ENCODE data around the gene CDPF1.

CDPF1 gene

DNA sequence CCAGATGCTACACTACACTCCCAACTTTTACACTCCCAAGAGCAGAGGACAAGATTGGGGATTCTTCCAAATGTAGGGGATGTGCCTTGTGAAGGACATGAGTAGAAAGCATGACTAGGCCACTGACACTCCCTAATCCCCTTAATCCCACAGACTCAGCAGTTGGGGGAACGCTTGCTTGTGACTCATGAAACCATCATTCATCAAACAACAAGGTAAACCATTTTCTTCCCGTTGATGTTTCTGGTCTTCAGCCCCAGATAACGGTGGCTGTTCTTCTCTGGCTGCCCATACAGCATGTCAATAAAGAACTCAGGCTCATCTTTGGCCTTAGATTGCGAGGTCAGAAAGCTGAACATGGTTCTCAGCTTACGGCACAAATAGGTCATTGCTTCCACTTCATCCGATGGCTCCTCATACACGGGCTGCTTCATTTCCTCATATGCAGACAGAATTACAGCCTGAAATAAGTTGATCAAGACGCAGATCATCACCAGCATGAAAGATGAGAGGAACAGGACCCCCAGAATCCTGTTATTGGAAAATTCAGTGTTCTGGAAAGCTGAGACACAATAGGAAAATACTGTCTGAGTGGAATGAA is 6.4 kb upstream of the CDPF1 start:
- no peak for DNase-seq

DNA sequence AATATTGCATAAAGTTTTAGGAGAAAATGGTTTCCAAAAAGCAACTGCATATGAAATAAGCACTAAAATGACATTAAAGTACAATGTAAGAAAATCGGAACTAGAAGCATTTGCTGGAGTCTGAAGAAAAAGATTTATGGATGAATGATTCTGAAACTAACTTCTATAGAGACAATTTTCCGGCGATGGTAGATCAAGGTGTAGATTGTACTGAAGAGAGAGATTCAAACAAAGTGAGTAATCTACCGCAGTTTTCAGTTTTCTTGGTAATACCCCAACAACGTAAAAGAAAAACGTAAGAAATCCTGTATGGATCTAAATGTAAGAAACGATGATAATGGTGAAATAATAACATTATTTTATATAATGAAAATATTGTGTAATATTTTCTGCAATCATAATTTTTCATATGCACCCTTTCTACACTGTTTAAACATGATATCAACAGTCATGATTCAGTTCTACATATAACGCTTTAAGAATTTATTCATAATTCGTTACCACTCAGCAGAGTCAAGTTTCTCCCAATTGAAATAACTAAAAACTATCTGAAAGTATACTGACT is 1.8 kb upstream of the CDPF1 start:
- no peak for DNase-seq

DNA sequence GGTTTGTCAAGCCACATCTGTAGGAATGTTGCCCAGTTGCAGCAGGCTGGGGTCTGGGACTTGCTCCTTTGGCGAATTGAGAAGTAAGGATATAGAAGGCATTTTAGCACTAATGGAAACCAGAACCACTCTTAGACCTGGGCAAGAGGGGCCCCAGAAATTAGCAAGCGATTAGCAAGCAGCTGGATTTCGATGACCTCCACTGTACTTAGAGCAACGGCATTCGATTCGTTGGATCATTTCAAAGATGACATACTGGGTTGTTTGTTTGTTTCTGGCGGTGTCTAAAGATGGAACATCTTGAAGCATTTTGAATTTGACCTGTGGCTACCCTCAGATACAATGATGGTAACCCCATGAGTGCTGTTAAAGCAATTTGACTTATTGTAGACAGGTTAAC is 1.2 kb upstream of the CDPF1 start:
- no peak for DNase-seq

DNA sequence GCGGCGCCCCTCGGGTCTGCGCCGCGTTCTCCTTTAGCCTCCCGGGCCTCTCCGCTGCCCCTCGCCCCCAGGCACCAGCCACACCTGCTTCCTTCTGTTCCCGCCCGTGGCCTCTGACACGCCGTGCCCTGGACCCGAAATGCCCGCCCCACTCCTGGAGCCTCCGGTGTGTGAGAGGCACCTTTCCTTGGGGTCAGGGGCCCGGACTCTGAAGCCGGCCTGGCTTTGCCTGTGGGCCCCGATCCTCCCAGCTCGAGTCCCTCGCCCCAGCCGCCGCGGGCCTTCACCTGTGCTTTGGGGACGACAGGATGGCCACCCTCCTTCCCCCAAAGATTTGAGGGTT is 661 bp upstream of the CDPF1 start:
- DNase-seq = peak; percentile 67

DNA sequence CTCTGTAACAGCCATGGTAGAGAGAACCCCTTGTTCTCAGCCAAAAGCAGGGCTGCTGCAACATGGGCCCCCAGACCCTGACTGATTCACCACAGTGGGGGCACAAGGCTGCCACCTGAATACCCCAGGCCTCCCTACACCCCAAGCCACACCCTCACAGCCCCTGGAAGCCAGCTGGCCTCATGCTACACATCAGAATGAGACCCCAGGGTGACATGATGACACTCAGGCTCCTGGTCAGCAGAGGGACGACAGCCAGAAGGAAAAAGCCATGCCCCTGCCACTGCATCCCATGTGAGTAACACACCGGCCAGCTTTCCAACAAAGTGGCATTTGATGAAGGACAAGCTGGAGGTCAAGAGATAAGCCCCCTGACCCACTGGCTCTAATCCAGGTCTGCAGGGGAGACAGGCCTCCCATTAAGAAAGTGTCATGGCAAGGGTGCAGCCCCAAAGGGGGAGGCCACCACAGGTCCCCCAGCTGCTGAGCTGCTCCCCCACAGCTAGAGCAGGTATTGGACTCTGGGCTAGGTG is 2.6 kb downstream of the CDPF1 start:
- DNase-seq = no peak

DNA sequence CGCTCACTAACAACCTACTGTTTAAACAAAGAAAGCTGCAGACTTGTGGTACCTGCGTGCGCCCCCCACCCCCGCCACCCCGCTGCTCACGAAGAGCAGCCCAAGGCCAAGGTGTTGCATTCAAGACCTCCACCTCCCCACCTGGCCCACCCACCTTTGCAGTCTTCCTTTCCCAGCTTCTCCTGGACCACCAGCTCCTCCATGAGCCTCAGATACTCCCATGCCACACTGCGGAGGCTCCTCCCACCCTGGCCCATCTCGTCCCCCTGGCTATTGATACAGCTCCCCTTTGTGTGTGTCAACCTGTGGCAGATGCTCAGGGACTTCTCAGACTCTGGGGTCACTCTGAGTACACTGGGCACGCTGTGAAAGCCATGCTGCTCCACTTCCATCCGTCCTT is 3.9 kb downstream of the CDPF1 start:
- no peak for DNase-seq

DNA sequence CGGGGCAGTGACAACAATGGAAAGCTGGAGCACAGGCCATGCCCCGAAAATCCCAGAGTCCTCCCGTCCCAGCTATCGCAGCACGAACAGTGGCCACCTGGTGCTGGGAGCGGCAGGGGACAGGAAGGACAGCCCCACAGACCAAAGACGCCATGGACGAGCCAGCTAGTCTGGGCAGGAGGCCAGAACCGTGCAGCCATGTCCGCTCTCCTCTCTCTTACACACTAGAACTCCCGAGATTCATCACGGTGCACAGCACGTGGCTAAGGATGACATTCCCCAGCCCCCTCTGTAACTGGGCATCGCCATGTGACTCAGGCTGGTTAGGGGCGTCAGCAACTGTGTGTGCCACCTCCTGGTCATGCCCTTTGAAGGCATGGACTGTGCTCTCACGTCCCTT is 4.6 kb downstream of the CDPF1 start:
- DNase-seq = no peak

DNA sequence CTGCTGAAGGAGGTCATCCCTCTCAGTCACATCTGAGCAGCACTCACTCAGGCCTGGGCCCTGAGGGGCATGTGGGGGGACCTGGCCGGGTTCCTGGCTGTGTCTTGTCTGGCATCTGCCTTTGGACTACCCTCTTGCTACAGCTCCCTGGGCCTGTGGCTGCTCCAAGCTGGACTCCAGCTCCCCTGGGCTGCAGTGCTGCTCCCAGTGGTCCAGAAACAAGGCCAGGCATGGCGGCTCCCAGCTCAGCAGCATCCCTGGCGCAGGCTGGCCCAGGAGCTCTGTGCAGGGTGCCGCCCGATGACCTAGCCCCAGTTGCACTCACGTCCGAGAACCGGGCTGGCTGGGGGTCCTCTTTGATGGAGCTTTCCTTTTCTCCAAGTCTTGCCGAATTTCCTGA is 5.3 kb downstream of the CDPF1 start:
- DNase-seq = no peak

DNA sequence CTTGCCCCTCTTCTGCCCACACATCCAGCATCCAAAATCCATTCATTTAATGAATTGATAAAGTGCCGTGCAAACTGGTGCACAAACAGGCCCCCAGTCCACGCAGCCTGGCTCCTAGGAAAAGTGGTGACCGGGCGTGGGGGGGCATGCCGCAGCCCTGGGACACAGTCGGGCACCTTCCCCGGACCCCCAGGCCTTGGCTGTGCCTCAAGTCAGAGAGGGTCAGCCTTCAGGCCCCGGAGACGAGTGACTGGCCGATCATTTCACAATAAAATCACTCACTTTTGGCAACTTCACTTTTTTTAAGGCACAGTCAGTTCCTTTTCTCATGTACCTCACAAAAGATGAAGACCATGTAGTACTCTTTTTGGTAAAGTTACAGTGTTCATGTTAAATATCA is 8.0 kb downstream of the CDPF1 start:
- no peak for DNase-seq

DNA sequence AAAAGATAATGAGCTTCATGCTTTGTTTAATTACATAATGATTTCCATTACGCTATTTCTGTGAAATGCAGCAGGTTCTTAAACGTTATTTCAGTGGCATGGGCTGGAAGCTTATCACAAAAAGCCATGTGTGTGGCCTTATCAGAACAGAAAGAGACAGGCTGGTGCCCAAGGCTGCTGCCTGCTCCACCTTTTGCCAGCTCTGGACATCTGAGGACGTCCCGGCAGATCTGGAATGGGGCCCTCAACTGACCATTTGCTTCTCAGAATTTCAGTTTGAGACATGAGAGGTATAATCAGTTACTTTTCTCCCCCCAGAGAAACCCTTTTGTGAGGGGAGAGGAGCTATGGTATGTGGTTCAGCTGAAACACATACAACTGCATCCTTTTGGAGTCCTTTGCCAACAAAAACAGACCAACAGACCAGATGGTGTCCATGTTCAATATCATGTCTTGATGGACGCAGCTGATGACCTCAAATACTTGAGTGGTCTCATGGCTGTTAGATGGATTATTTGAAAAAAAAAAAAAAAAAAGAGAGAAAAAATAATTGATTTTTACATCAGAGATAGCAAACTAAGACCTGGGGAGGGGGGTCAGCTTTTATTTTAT is 8.6 kb downstream of the CDPF1 start:
- DNase-seq = no peak

DNA sequence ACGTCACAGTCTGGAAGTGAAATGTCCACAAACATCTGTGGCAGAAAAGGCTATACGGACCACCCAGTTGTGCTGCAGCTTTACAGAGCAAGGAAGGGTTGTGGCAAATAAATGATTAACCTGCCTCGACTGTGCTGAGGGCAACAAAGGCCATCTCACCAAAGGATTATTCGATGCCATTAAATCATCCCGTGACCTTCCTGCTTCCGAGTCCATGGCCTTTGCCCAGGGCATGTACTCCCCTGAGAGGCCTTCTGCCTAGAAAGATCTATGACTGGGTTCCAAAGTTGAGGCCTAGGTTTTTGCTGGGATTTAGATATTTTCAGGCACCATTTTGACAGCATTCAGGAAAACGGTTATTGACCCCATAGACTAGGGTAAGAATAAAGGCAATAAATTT is 9.2 kb downstream of the CDPF1 start:
- no peak for DNase-seq

DNA sequence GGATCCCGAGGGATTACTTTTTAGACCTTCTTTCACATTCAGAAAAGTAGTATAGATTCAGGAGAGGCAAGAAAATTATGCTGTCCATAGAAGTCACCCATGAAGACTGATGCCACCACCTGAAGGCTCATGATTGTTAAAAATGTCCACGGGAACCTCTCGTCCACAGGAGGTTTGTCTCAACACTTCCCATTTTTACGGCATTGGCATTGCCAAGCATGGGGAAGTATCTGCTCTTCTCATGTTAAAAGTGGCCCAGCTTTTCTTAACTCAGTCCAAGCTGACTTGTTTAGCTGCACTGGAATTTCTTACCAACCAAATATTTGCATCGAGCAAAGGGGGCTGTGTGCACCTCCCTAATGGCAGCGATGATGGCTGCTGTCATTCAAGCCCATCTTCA is 9.6 kb downstream of the CDPF1 start:
- no peak for DNase-seq

DNA sequence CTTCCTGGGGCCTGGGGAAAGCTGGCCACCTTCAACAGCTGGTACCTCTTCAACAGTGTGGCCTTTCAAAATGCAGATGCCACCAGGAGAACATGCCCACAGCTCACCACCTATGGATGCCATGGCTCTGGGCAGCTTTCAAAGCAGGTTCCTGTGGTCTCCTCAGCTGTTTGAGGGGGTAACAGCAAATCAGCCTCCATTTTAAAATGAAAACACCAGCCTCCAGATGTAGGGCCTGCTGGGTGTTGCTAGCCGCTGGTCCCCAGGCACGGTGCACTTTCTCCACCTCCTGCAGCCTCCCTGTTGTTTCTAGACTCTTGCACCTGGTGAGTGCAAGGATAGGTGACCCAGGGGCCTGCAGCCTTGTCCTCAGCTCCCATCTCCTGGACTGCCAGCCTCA is 10.0 kb downstream of the CDPF1 start:
- DNase-seq = no peak

DNA sequence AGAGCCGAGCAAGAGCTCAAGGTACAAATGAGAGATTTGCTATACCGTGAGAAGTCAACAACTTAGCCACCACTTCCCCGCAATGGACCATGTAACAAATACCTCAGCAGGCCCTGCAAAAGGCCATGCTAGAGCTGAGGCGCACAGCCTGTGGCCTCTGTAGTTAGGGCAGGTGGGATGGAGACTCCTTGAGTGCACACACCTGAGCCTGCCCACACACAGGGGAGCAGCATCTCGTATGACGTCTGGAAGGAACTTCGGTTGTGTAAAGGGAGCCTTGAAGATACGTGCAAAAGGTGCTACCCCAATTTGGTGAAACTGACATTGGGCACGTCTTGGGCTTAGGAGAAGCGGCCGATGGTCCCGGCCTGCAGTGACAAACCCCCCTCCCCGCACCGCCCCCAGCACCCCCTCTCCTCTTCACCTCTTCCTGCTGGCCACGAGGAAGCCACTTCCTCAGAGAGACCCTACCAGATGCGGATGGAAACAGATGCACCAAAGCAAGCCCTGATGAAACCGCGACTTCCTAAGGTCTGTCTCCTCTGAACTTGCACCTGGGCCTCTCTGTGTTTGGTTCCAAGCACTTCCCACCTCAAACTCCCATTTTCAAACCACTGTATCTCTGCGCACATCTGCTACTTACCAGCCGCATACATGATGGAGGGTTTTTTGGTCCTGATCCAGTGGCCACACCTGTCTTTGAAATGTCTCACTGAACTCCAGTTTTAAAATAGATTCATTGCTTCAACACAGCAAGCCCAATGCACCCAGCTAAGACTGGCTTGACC is 10.6 kb downstream of the CDPF1 start:
- no peak for DNase-seq

DNA sequence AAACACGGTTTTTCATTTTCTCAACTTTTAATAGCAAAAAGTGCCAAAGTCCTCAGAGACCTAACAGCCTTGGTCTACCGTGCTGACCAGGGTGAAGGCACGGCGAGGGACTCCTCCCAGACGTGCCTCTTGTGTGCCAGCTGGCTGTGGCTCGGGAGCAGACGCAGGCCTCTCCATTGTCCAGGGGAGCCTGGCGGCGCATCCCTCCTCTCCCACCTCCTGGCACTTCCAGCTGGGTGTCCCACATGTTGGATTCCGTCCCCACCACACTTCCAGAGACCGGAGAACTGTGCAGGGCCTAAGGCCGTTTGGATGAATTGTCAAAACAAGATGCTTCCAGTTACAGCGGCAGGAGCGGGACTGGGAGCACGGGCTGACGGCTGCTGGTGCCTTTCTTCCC is 11.6 kb downstream of the CDPF1 start:
- DNase-seq = no peak

DNA sequence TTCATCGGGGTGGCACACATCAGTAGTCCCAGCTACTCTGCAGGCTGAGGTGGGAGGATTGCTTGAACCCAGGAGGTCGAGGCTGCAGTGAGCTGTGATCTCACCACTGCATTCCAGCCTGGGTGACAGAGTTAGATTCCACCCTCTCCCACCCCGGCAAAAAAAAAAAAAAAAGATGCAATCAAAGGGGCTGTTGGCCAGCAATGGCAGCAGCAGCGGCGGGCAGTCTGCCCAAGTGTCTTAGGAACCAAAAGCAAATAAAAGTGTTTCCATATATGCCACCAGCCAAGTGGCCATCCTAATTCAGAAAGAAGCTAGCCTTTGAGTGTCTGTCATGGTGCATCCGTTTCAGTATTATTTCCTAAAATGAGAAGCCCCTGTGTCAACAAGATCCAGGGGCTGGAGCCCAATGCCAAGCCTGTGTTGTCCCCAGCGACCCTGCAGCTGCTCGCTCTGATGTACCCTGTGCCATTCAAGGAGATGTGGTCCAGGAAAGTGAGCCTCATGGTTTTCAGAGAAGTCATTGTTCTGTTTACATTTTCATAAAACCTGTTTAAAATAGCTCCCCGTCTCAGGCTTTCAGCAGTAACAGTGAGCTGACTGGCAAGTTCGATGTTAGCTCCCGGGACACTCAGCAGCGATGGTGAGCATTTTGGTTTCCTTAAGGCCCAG is 12.5 kb downstream of the CDPF1 start:
- DNase-seq = no peak

DNA sequence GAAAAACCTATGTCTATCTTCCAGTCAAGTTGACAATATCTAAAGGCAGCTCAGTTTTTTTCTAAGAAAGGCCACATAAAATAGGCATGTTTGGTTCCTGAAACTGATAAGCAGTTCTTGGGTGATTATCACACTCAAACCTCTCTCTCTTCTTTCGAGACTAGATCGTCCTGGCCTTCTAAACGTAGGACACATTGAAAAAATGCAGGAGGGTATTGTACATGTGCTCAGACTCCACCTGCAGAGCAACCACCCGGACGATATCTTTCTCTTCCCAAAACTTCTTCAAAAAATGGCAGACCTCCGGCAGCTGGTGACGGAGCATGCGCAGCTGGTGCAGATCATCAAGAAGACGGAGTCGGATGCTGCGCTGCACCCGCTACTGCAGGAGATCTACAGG is 15.1 kb downstream of the CDPF1 start:
- DNase-seq = no peak

DNA sequence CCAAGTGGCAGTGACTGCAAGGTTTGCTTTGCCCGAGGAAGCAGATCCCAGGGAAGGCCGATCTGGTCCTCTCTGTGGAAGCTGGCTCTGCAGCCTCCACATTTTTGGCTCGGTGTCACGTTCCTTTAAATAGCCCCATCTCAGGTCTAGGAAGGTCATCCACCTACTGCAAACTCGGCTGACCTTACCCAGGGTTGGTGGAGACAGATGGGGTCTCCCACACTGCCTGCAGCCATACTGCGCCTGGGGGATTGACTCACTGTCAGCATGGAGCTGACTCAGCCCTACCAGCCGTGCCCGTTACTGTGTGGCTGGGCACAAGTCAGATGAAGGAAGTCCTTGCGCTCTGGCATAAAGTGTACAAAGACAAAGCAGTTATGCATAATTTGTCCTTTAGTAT is 16.9 kb downstream of the CDPF1 start:
- no peak for DNase-seq

DNA sequence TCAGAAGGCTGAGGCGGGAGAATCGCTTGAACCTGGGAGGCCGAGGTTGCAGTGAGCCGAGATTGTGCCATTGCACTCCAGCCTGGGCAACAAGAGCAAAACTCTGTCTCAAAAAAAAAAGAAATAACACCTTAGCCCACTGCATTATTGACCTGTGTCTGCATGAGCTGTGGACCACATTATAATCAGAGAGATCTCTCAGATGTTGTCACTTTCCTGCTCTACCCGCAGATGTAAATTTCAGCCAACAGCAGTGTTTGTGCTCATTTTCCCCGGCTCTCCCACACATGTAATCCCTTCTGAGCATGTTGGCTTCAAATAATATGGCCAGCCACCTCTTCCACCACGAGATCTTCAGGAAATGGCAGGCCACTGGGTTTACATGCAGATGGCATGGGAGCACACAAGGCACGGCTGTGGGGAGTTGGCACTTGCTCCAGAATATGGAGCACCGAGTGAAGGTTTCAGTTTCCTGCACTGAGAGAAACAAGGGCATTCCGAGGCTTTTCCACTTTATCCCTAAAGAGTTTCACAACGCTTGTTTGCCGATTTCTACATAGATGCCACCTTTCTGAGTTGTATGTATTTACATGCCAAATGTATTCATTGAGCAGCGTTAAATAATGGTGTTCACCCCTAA is 19.7 kb downstream of the CDPF1 start:
- no peak for DNase-seq

DNA sequence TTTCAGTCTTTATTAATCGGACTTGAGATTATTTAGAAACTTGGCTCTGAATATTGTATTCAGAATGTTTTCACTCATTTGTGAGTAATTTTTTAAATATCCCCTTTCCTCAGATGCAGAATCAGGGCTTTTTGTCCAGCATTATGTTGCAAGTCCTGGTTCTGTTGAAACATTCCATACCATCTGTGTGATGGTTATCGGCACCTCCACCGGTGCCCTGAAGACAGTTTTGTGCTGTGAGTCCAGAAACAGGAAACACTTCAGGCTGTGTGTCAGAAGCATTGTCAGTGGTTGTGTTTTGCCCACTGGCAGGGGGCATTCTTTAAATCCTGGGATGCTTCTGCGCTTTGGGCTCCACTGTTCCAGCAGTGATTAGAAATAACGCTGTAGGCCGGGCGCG is 20.4 kb downstream of the CDPF1 start:
- DNase-seq = no peak

DNA sequence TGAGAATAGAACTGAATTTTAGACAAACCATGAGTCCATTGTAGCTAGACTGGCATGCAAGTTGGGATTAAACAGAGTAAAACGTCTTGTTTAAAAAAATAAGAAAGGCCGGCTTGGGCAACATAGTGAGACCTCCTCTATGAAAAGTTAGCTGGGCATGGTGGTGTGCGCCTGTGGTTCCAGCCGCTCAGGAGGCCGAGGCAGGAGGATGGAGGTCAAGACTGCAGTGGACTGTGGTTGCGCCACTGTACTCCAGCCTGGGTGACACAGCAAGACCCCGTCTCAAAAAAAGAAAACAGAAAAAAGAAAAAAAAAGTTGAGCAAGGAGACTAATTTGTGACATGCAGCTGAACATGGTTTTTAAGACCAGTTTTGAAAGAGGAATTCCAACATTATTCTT is 23.5 kb downstream of the CDPF1 start:
- no peak for DNase-seq

DNA sequence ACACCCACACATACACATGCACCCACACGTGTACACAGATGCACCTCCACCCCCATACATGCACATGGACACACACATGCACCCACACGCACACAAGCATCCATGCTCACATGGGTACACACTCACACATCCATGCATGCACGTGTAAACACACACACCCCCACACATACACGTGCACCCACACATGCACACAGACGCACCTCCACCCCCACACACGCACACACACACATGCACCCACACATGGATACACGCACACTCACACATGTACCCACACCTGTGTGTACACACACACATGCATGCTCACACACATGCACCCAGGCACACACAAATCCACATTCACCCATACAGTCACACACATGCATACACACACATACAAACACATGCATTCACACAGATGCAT is 24.5 kb downstream of the CDPF1 start:
- no peak for DNase-seq

DNA sequence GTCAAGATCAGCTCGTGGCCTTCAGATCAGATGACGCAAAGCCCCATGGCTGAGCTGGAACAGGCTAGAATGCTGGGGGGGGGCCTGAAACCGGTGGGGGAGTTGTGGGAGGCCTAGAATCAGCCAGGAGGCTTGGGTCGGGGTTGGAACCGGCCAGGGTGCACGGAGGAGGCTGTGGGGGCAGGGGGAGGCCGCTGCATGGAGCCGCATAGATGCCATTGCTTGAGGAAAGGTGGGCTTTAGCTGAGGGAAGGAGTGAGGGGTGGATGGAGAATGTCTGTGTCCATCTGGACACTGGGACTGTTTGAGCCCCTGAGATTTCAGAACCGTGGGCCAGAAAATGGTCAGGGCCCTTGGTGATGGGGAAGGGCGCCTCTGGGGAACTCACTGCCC is 25.2 kb downstream of the CDPF1 start:
- DNase-seq = no peak

Data from activated effector memory CD4-positive, alpha-beta T cell treated with anti-CD3 and anti-CD28 coated beads, Interleukin-2, amount 50 U/mL, for 16 hours (primary cell).